Activated naive CD4-positive, alpha-beta T cell treated with Interleukin-2 at 50 U/mL for 16 hours (primary cell): ENCODE results near the gene PTTG1IP.
"Not testable (repeated sequence)": the region's sequence is repeated elsewhere in the genome, so short reads cannot be mapped to it uniquely, and the experiment has no call there.

Experiments used
- DNase-seq: peaks from one replicate; pipeline ENCODE4 v3.0.0-alpha.2; 2020

Gene PTTG1IP

GRCh38 chr21:44838951-44839350, 34.5 kb downstream of the PTTG1IP start:
- no peak for DNase-seq

GRCh38 chr21:44838039-44838895, 35.2 kb downstream of the PTTG1IP start:
- DNase-seq, result no peak

- no peak for DNase-seq
These were observed 36.0 kb downstream of the PTTG1IP start for GRCh38 chr21:44837537-44837936.

GRCh38 chr21:44836666-44837471, 36.6 kb downstream of the PTTG1IP start:
- no peak for DNase-seq

- no peak for DNase-seq
These were observed 37.2 kb downstream of the PTTG1IP start for GRCh38 chr21:44836349-44836665.

- no peak for DNase-seq
These were observed 37.9 kb downstream of the PTTG1IP start for GRCh38 chr21:44835647-44835973.

- DNase-seq, result no peak
These were observed 38.4 kb downstream of the PTTG1IP start for GRCh38 chr21:44834951-44835646.

GRCh38 chr21:44834231-44834950, 39.1 kb downstream of the PTTG1IP start:
- no peak for DNase-seq

GRCh38 chr21:44833663-44834062, 39.8 kb downstream of the PTTG1IP start:
- DNase-seq, result no peak

- not testable (repeated sequence) for DNase-seq
These were observed 40.8 kb downstream of the PTTG1IP start for GRCh38 chr21:44832516-44833255.

GRCh38 chr21:44831227-44831860, 42.1 kb downstream of the PTTG1IP start:
- no peak for DNase-seq

- DNase-seq, result no peak
These were observed 43.9 kb downstream of the PTTG1IP start for GRCh38 chr21:44829507-44830092.

- no peak for DNase-seq
These were observed 45.0 kb downstream of the PTTG1IP start for GRCh38 chr21:44828362-44829056.

- DNase-seq, result no peak
These were observed 50.3 kb downstream of the PTTG1IP start for GRCh38 chr21:44823179-44823660.

- DNase-seq, result no peak
These were observed 50.9 kb downstream of the PTTG1IP start for GRCh38 chr21:44822484-44823178.

GRCh38 chr21:44820851-44821250, 52.6 kb downstream of the PTTG1IP start:
- DNase-seq, result no peak

GRCh38 chr21:44819283-44820243, 53.9 kb downstream of the PTTG1IP start:
- no peak for DNase-seq

- DNase-seq, result no peak
These were observed 54.9 kb downstream of the PTTG1IP start for GRCh38 chr21:44818640-44819011.
